K562 (cell line): Measurements from ENCODE around the gene RIMOC1. TPM values are rescaled to one million over a fixed set of nuclear protein-coding genes. Genes with fewer than 3 reads are reported as not detected.

Experiments
- ESRRB ChIP-seq: fragments of 250-450 bp; sonication (Bioruptor Pico); IDR thresholded peaks from 2 replicates; pipeline ENCODE4 v1.5.0; 2020; ENCODE audit warnings: mild to moderate bottlenecking, moderate library complexity, borderline replicate concordance
- ILF3 ChIP-seq: fragments of 450-650 bp; IDR thresholded peaks from 2 replicates; pipeline ENCODE4 v1.6.1; 2018; ENCODE audit warnings: antibody characterized with exemption, mild to moderate bottlenecking, moderate library complexity, borderline replicate concordance
- MEIS2 ChIP-seq: fragments of 450-650 bp; IDR thresholded peaks from 2 replicates; pipeline ENCODE4 v1.6.1; 2014; ENCODE audit warnings: mild to moderate bottlenecking; ENCODE audit not compliant: partially characterized antibody
- MTF1 ChIP-seq: fragments of 250-450 bp; sonication (Bioruptor Pico); IDR thresholded peaks from 2 replicates; pipeline ENCODE4 v1.9.0; 2021; ENCODE audit warnings: moderate library complexity, mild to moderate bottlenecking, inconsistent platforms, borderline replicate concordance
- NONO ChIP-seq, 2 experiments: fragments of 200-400 bp in 1 of 2; fragments of 450-650 bp in 1 of 2; formaldehyde crosslinking in 1 of 2; IDR thresholded peaks; 2 replicates each; pipeline ENCODE4 v1.6.1; 2017; ENCODE audit warnings: low read depth in 2 of 2, mild to moderate bottlenecking in 2 of 2, moderate library complexity in 2 of 2, low read length in 1 of 2
- NR2C2 ChIP-seq, 2 experiments: fragments of 200-800 bp in 1 of 2; sonication (Bioruptor generic) in 1 of 2; sonication (generic) in 1 of 2; formaldehyde crosslinking in 1 of 2; IDR thresholded peaks; 2 replicates each; pipeline versions ENCODE4 v1.6.1 to v1.8.0; 2016 to 2022; ENCODE audit warnings: mild to moderate bottlenecking in 1 of 2, missing compliant biosample characterization in 1 of 2, missing genetic modification characterization in 1 of 2, missing genetic modification reagents in 1 of 2
- SMARCB1 ChIP-seq: IDR thresholded peaks from 2 replicates; pipeline ENCODE4 v1.6.1; 2011; ENCODE audit warnings: improper control_type of control experiment, low read depth; ENCODE audit not compliant: insufficient read length
- TRIM28 ChIP-seq: fragments of 450-650 bp; IDR thresholded peaks from 2 replicates; pipeline ENCODE4 v1.6.1; 2017
- ZC3H8 ChIP-seq: fragments of 450-650 bp; IDR thresholded peaks from 2 replicates; pipeline ENCODE4 v1.6.1; 2017
- ZFP1 ChIP-seq: fragments of 450-650 bp; formaldehyde crosslinking; IDR thresholded peaks from 2 replicates; pipeline ENCODE4 v1.4.0; 2020; ENCODE audit warnings: mild to moderate bottlenecking, mixed read lengths
- ZNF263 ChIP-seq: sonication (generic); formaldehyde crosslinking; IDR thresholded peaks from 2 replicates; pipeline ENCODE4 v1.8.0; 2022; ENCODE audit warnings: mild to moderate bottlenecking, missing genetic modification reagents, borderline replicate concordance
- ZNF589 ChIP-seq: fragments of 200-800 bp; sonication (Bioruptor generic); IDR thresholded peaks from 2 replicates; pipeline ENCODE4 v1.6.1; 2016; ENCODE audit warnings: low read depth, missing genetic modification characterization, missing compliant biosample characterization
- polyA plus RNA-seq, 8 experiments: library from polyadenylated mRNA; depleted of rRNA in 4 of 8; stranded (reverse) in 5 of 8; unstranded in 3 of 8; fragments of >200 nt; fragmentation: Nextera tagmentation in 2 of 8; fragmentation: Illumina TruSeq in 1 of 8; extraction: Ambion mirVana in 2 of 8; extraction: Trizol in 1 of 8; gene quantifications; 2 replicates each; pipeline versions ENCODE4 v1.2.1 to v1.2.3, GENCODE V29; 2011 to 2014; ENCODE audit warnings: inconsistent platforms in 1 of 8, missing spikeins in 1 of 8
- total RNA-seq, 7 experiments: library from RNA; depleted of rRNA in 6 of 7; stranded (reverse); fragments of >200 nt in 6 of 7; fragmentation: Illumina TruSeq in 2 of 7; extraction: Trizol in 2 of 7; gene quantifications; 2 replicates each; pipeline versions ENCODE4 v1.2.1 to v1.2.3, GENCODE V29; 2011 to 2021; ENCODE audit warnings: low replicate concordance in 1 of 7
- TF ChIP-seq, protein P1 (sequence below), 2 experiments: fragments of 450-650 bp in 1 of 2; sonication (generic) in 1 of 2; formaldehyde crosslinking in 1 of 2; IDR thresholded peaks; 2 replicates each; pipeline versions ENCODE4 v1.7.1 to v1.9.0; 2016 to 2022; ENCODE audit warnings: inconsistent platforms in 1 of 2, mild to moderate bottlenecking in 1 of 2, missing genetic modification reagents in 1 of 2
- TF ChIP-seq, protein P2 (sequence below): fragments of 250-450 bp; sonication (Bioruptor Pico); IDR thresholded peaks from 2 replicates; pipeline ENCODE4 v1.8.0; 2022; ENCODE audit warnings: moderate library complexity, mild to moderate bottlenecking, inconsistent platforms
- TF ChIP-seq, protein P3 (sequence below): fragments of 200-800 bp; sonication (Bioruptor generic); IDR thresholded peaks from 2 replicates; pipeline ENCODE4 v1.6.1; 2017; ENCODE audit warnings: missing genetic modification characterization, missing compliant biosample characterization

The RIMOC1 gene
- total and polyA plus RNA-seq, 9 of the 15 experiments (the other 6 are each of a cell fraction or from before 2014, with no cell fraction given): 11.6 to 63.1 (median 30.8) TPM

DNA sequence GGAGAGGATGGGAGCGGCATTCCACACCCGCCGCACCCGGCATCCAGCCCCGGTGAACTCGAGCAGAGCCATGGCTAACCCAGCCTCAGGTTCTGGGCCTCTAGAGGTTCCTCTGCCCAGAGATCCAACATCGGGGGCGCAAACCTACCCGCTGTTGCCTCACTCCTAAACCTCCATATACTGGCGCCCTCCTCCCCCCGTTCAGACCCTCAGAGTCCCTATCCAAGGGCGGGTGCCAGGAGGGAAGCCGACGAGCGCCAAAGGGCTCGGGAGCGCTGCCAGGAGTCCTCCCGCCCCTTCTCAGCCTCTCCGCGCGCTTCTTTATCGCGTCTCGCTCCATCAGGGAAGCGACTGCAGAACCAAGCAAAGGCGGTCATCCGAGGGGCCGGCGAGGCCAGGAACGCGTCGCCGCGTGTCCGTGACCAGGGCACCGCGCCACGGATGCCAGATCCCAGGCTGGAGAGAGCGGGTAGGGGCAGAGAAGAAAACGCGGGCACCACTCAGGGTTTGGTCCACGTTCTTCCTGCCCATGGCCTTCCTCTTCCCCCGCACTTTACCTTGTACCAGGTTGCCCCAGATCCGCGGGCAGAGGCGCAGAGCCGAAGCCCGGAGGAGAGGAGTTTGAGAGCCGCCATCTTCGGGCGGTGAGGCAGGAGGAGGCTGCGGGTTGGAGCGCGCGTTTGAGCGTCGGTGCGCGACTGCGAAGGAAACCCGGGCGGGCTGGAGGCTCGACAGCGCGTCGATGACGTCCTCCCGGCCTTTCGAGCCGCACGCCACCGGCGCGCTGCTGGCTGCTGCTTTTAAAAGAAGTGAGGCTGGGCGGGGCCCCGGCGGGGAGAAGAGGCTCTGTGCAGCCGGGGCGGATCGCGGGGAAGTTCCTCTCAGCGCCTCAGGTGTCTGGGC lies 34.2 kb upstream of the RIMOC1 start, which contains the start of gene OXCT1 (continued):
- TF ChIP-seq, protein P1, sequence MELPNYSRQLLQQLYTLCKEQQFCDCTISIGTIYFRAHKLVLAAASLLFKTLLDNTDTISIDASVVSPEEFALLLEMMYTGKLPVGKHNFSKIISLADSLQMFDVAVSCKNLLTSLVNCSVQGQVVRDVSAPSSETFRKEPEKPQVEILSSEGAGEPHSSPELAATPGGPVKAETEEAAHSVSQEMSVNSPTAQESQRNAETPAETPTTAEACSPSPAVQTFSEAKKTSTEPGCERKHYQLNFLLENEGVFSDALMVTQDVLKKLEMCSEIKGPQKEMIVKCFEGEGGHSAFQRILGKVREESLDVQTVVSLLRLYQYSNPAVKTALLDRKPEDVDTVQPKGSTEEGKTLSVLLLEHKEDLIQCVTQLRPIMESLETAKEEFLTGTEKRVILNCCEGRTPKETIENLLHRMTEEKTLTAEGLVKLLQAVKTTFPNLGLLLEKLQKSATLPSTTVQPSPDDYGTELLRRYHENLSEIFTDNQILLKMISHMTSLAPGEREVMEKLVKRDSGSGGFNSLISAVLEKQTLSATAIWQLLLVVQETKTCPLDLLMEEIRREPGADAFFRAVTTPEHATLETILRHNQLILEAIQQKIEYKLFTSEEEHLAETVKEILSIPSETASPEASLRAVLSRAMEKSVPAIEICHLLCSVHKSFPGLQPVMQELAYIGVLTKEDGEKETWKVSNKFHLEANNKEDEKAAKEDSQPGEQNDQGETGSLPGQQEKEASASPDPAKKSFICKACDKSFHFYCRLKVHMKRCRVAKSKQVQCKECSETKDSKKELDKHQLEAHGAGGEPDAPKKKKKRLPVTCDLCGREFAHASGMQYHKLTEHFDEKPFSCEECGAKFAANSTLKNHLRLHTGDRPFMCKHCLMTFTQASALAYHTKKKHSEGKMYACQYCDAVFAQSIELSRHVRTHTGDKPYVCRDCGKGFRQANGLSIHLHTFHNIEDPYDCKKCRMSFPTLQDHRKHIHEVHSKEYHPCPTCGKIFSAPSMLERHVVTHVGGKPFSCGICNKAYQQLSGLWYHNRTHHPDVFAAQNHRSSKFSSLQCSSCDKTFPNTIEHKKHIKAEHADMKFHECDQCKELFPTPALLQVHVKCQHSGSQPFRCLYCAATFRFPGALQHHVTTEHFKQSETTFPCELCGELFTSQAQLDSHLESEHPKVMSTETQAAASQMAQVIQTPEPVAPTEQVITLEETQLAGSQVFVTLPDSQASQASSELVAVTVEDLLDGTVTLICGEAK (IDR thresholded peaks at IDR 0.05): no peak
- TF ChIP-seq, protein P1 (CRISPR knock-in tag; IDR thresholded peaks at IDR 0.05): no peak
- TF ChIP-seq NR2C2 (CRISPR knock-in tag; IDR thresholded peaks at IDR 0.05): no peak
- no peak; the same call in 1 of the 2 replicates for TF ChIP-seq NR2C2 (tag; IDR thresholded peaks at IDR 0.05)
- no peak for TF ChIP-seq ILF3
- TF ChIP-seq, protein P2, sequence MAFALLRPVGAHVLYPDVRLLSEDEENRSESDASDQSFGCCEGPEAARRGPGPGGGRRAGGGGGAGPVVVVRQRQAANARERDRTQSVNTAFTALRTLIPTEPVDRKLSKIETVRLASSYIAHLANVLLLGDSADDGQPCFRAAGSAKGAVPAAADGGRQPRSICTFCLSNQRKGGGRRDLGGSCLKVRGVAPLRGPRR: no peak
- TF ChIP-seq NONO (IDR thresholded peaks at IDR 0.05; ENCODE audit: low read depth in 2 of 2, low read length in 1 of 2): peak in 1 of 2 experiments; percentile 62; a peak in 1 of 4 replicates
- no peak for TF ChIP-seq MTF1 (CRISPR knock-in tag)
- no peak for TF ChIP-seq ZC3H8
- TF ChIP-seq ESRRB (CRISPR knock-in tag): no peak
- TF ChIP-seq ZNF263 (CRISPR knock-in tag): 0 out of 2 replicates have a peak, but pooled peaks have one; percentile 31
- TF ChIP-seq SMARCB1: no peak
- TF ChIP-seq, protein P3, sequence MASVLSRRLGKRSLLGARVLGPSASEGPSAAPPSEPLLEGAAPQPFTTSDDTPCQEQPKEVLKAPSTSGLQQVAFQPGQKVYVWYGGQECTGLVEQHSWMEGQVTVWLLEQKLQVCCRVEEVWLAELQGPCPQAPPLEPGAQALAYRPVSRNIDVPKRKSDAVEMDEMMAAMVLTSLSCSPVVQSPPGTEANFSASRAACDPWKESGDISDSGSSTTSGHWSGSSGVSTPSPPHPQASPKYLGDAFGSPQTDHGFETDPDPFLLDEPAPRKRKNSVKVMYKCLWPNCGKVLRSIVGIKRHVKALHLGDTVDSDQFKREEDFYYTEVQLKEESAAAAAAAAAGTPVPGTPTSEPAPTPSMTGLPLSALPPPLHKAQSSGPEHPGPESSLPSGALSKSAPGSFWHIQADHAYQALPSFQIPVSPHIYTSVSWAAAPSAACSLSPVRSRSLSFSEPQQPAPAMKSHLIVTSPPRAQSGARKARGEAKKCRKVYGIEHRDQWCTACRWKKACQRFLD (CRISPR knock-in tag): no peak
- TF ChIP-seq ZFP1 (CRISPR knock-in tag): no peak
- no peak for TF ChIP-seq TRIM28
- TF ChIP-seq MEIS2: peak; percentile 40
- TF ChIP-seq ZNF589: no peak
